ENCODE measurements around the gene FHAD1. TPM values are rescaled to one million over a fixed set of nuclear protein-coding genes. Genes with fewer than 3 reads are reported as not detected.

The FHAD1 gene
- total and polyA plus RNA-seq, 2 donors (not counting 3 experiments of a cell fraction or from before 2014, with no cell fraction given): 0.04 to 0.69 TPM

DNA sequence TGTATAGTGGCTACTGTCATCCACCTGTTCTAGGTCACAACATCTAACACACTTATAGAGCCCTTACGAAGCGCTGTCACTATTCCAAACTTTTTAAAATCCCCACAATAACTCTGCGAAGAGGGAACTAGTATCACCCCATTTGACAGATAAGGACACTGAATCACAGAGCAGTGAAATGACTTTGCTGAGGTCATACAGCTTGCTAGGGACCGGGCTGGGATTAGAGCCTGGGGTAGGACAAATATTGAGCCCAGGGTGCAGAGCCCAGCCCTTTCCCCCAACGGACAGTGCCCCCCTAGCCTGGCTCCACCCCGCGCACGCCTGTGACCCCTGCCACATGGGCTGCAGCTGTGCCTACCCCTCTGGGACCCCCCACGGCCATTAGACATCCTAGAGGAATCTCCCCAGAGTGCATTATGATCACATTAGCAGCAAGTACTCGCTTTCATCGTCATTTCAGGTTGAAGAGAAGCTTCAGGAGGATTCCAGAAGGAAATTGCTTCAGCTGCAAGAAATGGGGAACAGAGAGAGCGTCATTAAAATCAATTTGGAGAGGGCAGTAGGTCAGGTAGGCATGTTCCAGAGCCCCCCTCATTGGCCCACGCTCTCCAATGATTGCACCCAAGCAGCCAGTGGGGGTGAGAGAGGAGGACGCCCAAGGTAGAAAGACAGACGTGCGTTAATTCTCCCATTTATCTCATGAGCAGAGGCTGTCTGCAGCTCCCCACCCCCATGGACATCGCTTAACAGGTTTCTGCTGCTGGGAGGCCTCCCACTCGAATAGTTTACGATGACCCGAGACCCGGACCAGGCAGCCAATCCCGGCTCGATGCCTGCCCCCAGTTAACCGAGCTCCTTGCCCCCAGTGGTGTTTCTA lies 77.2 kb downstream of the FHAD1 start:
- dilution Hi-C loops (cut with MboI; ENCODE audit: extremely low pct_ligation_motif_present, low sequenced_read_pairs): loop anchor here (10.0 kb wide), 1 partner anchor 91 kb away; no protein-coding TSS in a partner anchor
- no peaks in the 10 kb centered on the region for H3K9me3 ChIP-seq (replicated peaks; ENCODE audit: control insufficient read depth, insufficient read depth, low read length)
- ChIA-PET POLR2A (interaction anchor here (0.9 kb wide), 2 partner anchors 86 to 107 kb away, joined by 3 to 4 read pairs; partner anchors contain the start of gene EFHD2), CTCF (interaction anchor here (0.7 to 4.5 kb wide), 34 partner anchors 9 to 203 kb away, joined by 3 to 332 read pairs (median 6); partner anchors contain the start of genes CASP9, CTRC and DNAJC16)
- no peak overlapping the region for H3K9ac ChIP-seq (replicated peaks; ENCODE audit: extremely low read depth, insufficient read depth, low read length)
- FAIRE-seq (no peak), DNase-seq (ENCODE audit: low read depth, low spot score) (no peak)
- no peak overlapping the region for H3K4me3 ChIP-seq (replicated peaks in 1 of 3; ENCODE audit: insufficient read depth in 1 of 3, low read depth in 1 of 3, low read length in 3 of 3)
- peaks cover 12% of the 10 kb centered on the region for H3K4me1 ChIP-seq (ENCODE audit: control insufficient read depth, extremely low read depth, insufficient read depth, low read length)
- H3K9me1 ChIP-seq (replicated peaks; ENCODE audit: control insufficient read depth, extremely low read depth, insufficient read depth, low read length): no peaks in the 10 kb centered on the region
- no peaks in the 10 kb centered on the region for H4K20me1 ChIP-seq (replicated peaks; ENCODE audit: control insufficient read depth, extremely low read depth, insufficient read depth, low read length)
- intact Hi-C loops (cut with micrococcal nuclease): loop anchor here (1.0 to 10.0 kb wide), 6 partner anchors 85 to 421 kb away; partner anchors contain the start of genes CASP9, EFHD2 and TMEM82
- no TSS peak for BruUV-seq (replicated peaks)
- no peak overlapping the region for H3K4me2 ChIP-seq (ENCODE audit: insufficient read depth, low read length)
- H3K79me2 ChIP-seq (ENCODE audit: control insufficient read depth, insufficient read depth, low read length): no peaks in the 10 kb centered on the region
- H3K27ac ChIP-seq (ENCODE audit: insufficient read depth, low read depth, low read length): no peak overlapping the region
- TF ChIP-seq POLR2AphosphoS5 (IDR thresholded peaks at IDR 0.05; ENCODE audit: insufficient read depth, low read depth, low read length): no peak
- TF ChIP-seq POLR2A (IDR thresholded peaks at IDR 0.05; ENCODE audit: low read depth, low read length): no peak
- no peak for TF ChIP-seq JUN (IDR thresholded peaks at IDR 0.05; ENCODE audit: borderline replicate concordance, insufficient read depth, insufficient read length, low read depth)
- no peak for TF ChIP-seq EZH2 (IDR thresholded peaks at IDR 0.05; ENCODE audit: borderline replicate concordance, low read depth, low read length, severe bottlenecking)
- TF ChIP-seq GATA2 (IDR thresholded peaks at IDR 0.05; ENCODE audit: insufficient read depth, insufficient read length, low read depth, low read length): no peak
- no peaks in the 10 kb centered on the region for H3K36me3 ChIP-seq (ENCODE audit: control insufficient read depth in 2 of 2, extremely low read depth in 1 of 2, insufficient read depth in 2 of 2, low read length in 2 of 2)
- no peaks in the 10 kb centered on the region for H3K27me3 ChIP-seq (ENCODE audit: control insufficient read depth in 2 of 2, insufficient read depth in 2 of 2, low read length in 2 of 2)
- H2AFZ ChIP-seq (ENCODE audit: low read depth, low read length): no peak overlapping the region

DNA sequence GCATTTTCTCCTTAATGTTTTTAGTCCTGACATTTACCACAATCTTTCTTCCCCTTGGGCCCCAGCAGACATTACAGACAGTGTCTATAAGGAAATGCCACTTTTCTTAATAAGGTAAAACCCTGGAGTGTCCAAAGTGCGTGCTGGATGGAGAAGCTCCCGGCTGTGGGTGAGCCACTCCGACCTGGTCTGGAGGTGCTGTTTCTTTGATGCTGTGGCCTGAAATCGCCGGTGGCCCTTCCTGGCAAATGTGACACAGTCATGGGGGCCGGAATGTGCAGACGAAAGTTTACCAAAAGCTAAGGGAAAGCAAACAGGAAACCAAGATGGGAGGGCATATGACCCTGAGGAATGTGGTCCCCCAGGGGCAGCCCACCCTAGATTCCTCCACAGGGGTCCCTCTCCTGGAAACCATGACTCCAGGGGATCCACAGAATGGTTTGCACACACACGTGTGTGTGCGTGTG lies 77.9 kb downstream of the FHAD1 start:
- TF ChIP-seq, protein P1, sequence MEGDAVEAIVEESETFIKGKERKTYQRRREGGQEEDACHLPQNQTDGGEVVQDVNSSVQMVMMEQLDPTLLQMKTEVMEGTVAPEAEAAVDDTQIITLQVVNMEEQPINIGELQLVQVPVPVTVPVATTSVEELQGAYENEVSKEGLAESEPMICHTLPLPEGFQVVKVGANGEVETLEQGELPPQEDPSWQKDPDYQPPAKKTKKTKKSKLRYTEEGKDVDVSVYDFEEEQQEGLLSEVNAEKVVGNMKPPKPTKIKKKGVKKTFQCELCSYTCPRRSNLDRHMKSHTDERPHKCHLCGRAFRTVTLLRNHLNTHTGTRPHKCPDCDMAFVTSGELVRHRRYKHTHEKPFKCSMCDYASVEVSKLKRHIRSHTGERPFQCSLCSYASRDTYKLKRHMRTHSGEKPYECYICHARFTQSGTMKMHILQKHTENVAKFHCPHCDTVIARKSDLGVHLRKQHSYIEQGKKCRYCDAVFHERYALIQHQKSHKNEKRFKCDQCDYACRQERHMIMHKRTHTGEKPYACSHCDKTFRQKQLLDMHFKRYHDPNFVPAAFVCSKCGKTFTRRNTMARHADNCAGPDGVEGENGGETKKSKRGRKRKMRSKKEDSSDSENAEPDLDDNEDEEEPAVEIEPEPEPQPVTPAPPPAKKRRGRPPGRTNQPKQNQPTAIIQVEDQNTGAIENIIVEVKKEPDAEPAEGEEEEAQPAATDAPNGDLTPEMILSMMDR (IDR thresholded peaks at IDR 0.05; ENCODE audit: extremely low read depth in 1 of 2, insufficient read depth in 1 of 2, low read depth in 1 of 2, low read length in 2 of 2): no peak
- TF ChIP-seq POLR2A (IDR thresholded peaks at IDR 0.05; ENCODE audit: low read depth, low read length) (no peak), JUN (IDR thresholded peaks at IDR 0.05; ENCODE audit: borderline replicate concordance, insufficient read depth, insufficient read length, low read depth) (no peak)
- Histone ChIP-seq H4K20me1 (replicated peaks; ENCODE audit: control insufficient read depth, extremely low read depth, insufficient read depth, low read length) (no peaks in the 10 kb centered on the region), H3K27me3 (ENCODE audit: control insufficient read depth in 2 of 2, insufficient read depth in 2 of 2, low read length in 2 of 2) (no peaks in the 10 kb centered on the region), H3K9me1 (replicated peaks; ENCODE audit: control insufficient read depth, extremely low read depth, insufficient read depth, low read length) (no peaks in the 10 kb centered on the region), H3K79me2 (ENCODE audit: control insufficient read depth, insufficient read depth, low read length) (no peaks in the 10 kb centered on the region), H3K27ac (ENCODE audit: insufficient read depth, low read depth, low read length) (no peak overlapping the region), H3K4me3 (replicated peaks in 1 of 3; ENCODE audit: insufficient read depth in 1 of 3, low read depth in 1 of 3, low read length in 3 of 3) (no peak overlapping the region), H3K4me2 (ENCODE audit: insufficient read depth, low read length) (no peak overlapping the region), H3K9ac (replicated peaks; ENCODE audit: extremely low read depth, insufficient read depth, low read length) (no peak overlapping the region), H3K9me3 (replicated peaks; ENCODE audit: control insufficient read depth, insufficient read depth, low read length) (no peaks in the 10 kb centered on the region), H3K4me1 (ENCODE audit: control insufficient read depth, extremely low read depth, insufficient read depth, low read length) (peaks cover 17% of the 10 kb centered on the region), H2AFZ (ENCODE audit: low read depth, low read length) (no peak overlapping the region), H3K36me3 (ENCODE audit: control insufficient read depth in 2 of 2, extremely low read depth in 1 of 2, insufficient read depth in 2 of 2, low read length in 2 of 2) (no peaks in the 10 kb centered on the region)
- BruUV-seq (replicated peaks): no TSS peak
- dilution Hi-C loops (cut with MboI; ENCODE audit: extremely low pct_ligation_motif_present, low sequenced_read_pairs) (loop anchor here (10.0 kb wide), 1 partner anchor 90 kb away; no protein-coding TSS in a partner anchor), intact Hi-C loops (cut with micrococcal nuclease) (loop anchor here (10.0 kb wide), 1 partner anchor 420 kb away; the partner anchor contains the start of gene TMEM82)
- DNase-seq (ENCODE audit: low read depth, low spot score) (no peak), FAIRE-seq (no peak)
- ChIA-PET POLR2A (no interaction called here), CTCF (interaction anchor here (1.0 to 4.5 kb wide), 10 partner anchors 14 to 196 kb away, joined by 3 to 332 read pairs (median 19); no protein-coding TSS in a partner anchor)

Measured in endothelial cell of umbilical vein (primary cell).